Measurements from ENCODE around the gene UCKL1.
"Not testable (repeated sequence)": the region's sequence is repeated elsewhere in the genome, so short reads cannot be mapped to it uniquely, and the experiment has no call there.

GRCh38 chr20:63960654-63961621 is 4.7 kb upstream of the UCKL1 start:
- not testable (repeated sequence) for TF ChIP-seq CTCF (conservative IDR thresholded peaks at IDR 0.05; ENCODE audit: low read length); EZH2phosphoT487 (IDR thresholded peaks at IDR 0.05; ENCODE audit: borderline replicate concordance)
